ENCODE measurements around the gene COA7. TPM values are rescaled to one million over a fixed set of nuclear protein-coding genes. Genes with fewer than 3 reads are reported as not detected.

Gene COA7
- total RNA-seq, 1 experiment from 2014 or later: 38.9 TPM

DNA sequence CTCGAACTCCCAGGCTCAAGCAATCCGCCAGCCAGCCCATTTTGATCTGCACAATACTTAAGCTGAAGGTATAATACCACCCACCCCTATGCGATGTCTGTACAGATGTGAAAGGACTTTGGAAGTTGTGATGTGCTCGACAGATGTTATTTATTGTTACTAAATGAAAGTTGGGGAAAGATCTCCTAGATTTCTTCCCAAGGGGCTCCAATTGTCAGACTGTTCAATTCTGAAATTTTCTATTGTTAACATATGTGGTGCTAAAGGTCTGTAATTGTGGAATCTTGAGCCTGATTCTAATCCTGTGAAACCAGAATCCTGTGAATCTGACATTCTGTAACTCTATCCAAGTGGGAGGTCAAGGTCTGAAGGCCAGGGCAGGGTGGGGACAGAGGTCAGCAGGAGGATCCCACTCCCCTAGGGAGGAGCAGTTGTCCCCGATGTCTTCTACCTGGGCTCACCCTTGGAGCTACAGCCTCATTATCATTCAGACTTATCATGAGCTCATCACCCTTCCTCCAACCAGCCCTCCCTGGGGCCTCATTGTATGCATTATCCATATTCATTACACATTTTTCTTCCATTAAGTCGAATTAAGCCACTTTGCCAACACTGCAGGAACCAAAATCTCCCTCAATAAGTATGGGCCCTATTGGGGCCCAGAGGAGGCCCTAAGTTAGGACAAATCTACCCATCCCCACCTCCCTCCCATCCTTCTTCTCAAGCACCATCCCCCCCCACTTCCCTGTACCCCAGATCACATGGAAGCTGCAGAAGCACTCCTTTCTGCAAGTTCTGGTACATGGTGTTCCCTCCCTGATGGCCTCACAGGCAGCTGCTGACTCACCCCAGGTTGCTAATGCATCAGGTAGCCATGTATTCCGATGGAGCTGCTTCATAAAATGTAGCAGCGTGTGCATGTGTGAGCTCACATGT, 32.9 kb downstream of the COA7 start:
- Mint-ChIP-seq H3K4me1 (ENCODE audit: insufficient read depth, unreplicated experiment) (peaks cover 60% of the 10 kb centered on the region), H3K27me3 (ENCODE audit: insufficient read depth, unreplicated experiment) (no peaks in the 10 kb centered on the region), H3K27ac (ENCODE audit: low read depth, unreplicated experiment) (peak overlapping the region; percentile 83), H3K4me3 (ENCODE audit: unreplicated experiment) (peak overlapping the region; percentile 38), H3K36me3 (ENCODE audit: insufficient read depth, unreplicated experiment) (no peaks in the 10 kb centered on the region), H3K9me3 (ENCODE audit: unreplicated experiment) (no peaks in the 10 kb centered on the region)
- POLR2A ChIA-PET: interaction anchor here (0.6 to 13.1 kb wide), 19 partner anchors 9 to 316 kb away, joined by 3 to 284 read pairs (median 5); partner anchors contain the start of genes COA7, ORC1, PRPF38A and TUT4
- no TSS peak for BruUV-seq (replicated peaks)
- TF ChIP-seq, protein P1, sequence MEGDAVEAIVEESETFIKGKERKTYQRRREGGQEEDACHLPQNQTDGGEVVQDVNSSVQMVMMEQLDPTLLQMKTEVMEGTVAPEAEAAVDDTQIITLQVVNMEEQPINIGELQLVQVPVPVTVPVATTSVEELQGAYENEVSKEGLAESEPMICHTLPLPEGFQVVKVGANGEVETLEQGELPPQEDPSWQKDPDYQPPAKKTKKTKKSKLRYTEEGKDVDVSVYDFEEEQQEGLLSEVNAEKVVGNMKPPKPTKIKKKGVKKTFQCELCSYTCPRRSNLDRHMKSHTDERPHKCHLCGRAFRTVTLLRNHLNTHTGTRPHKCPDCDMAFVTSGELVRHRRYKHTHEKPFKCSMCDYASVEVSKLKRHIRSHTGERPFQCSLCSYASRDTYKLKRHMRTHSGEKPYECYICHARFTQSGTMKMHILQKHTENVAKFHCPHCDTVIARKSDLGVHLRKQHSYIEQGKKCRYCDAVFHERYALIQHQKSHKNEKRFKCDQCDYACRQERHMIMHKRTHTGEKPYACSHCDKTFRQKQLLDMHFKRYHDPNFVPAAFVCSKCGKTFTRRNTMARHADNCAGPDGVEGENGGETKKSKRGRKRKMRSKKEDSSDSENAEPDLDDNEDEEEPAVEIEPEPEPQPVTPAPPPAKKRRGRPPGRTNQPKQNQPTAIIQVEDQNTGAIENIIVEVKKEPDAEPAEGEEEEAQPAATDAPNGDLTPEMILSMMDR (IDR thresholded peaks at IDR 0.05; ENCODE audit: unreplicated experiment): no peak
- intact Hi-C loops (cut with micrococcal nuclease): loop anchor here (5.0 to 10.0 kb wide), 3 partner anchors 200 to 538 kb away; partner anchors contain the start of genes ORC1 and PRPF38A
- DNase-seq (ENCODE audit: unreplicated experiment): peak; percentile 84
- CTCF ChIA-PET: interaction anchor here (0.6 to 1.4 kb wide), 8 partner anchors 22 to 428 kb away, joined by 3 to 6 read pairs (median 4); no protein-coding TSS in a partner anchor

GRCh38 chr1:52663716-52664115, 34.4 kb downstream of the COA7 start:
- Mint-ChIP-seq H3K4me3 (ENCODE audit: unreplicated experiment) (peak overlapping the region; percentile 64), H3K27ac (ENCODE audit: low read depth, unreplicated experiment) (peak overlapping the region; percentile 68), H3K4me1 (ENCODE audit: insufficient read depth, unreplicated experiment) (peaks cover 67% of the 10 kb centered on the region), H3K36me3 (ENCODE audit: insufficient read depth, unreplicated experiment) (peaks cover 5% of the 10 kb centered on the region), H3K9me3 (ENCODE audit: unreplicated experiment) (no peaks in the 10 kb centered on the region), H3K27me3 (ENCODE audit: insufficient read depth, unreplicated experiment) (no peaks in the 10 kb centered on the region)
- DNase-seq (ENCODE audit: unreplicated experiment): no peak
- TF ChIP-seq, protein P1 (IDR thresholded peaks at IDR 0.05; ENCODE audit: unreplicated experiment): no peak
- intact Hi-C loops (cut with micrococcal nuclease): loop anchor here (10.0 kb wide), 1 partner anchor 199 kb away; no protein-coding TSS in a partner anchor
- no TSS peak for BruUV-seq (replicated peaks)
- ChIA-PET CTCF (no interaction called here), POLR2A (interaction anchor here (1.1 to 13.1 kb wide), 5 partner anchors 9 to 113 kb away, joined by 4 to 284 read pairs (median 12); partner anchors contain the start of gene TUT4)

DNA sequence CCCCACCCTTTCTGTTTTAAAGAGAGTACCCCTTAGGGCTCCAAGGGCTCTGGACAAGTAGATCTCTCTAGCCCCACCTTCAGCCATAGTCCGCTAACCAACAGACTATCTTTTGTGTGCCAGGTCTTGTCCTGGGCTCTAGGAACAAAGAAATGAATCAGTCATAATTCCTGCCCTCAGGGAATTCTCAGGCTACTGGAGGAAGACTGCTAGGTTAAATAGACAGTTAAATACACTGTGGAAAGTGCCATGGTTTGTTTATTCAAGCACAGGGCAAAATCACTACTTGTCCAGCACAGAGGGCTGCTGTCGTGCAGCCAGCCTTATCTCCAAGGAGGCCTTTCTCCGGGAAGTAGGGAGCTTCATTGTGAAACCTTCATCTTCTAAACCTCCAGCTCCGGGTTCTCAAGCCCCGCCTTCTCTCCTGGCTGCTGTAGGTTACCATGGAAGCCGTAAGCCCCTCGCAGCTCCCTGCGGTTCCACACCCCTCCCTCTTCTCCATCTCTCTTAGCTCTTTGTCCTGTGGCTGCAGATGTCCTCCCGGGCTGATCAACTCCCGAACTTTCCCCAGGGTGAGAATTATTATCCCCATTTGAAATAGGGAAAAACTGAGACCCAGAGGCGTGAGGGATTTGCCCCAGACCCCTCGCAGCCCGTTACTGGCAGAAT, 35.4 kb downstream of the COA7 start:
- no peaks in the 10 kb centered on the region for H3K9me3 Mint-ChIP-seq (ENCODE audit: unreplicated experiment)
- CTCF ChIA-PET: interaction anchor here (0.6 to 1.2 kb wide), 4 partner anchors 18 to 112 kb away, joined by 3 to 5 read pairs (median 3); no protein-coding TSS in a partner anchor
- H3K4me3 Mint-ChIP-seq (ENCODE audit: unreplicated experiment): peak overlapping the region; percentile 64
- intact Hi-C loops (cut with micrococcal nuclease): loop anchor here (10.0 kb wide), 1 partner anchor 198 kb away; no protein-coding TSS in a partner anchor
- no peaks in the 10 kb centered on the region for H3K27me3 Mint-ChIP-seq (ENCODE audit: insufficient read depth, unreplicated experiment)
- TF ChIP-seq, protein P1 (IDR thresholded peaks at IDR 0.05; ENCODE audit: unreplicated experiment): no peak
- peak; percentile 98 for DNase-seq (ENCODE audit: unreplicated experiment)
- H3K27ac Mint-ChIP-seq (ENCODE audit: low read depth, unreplicated experiment): peak overlapping the region; percentile 68
- peaks cover 5% of the 10 kb centered on the region for H3K36me3 Mint-ChIP-seq (ENCODE audit: insufficient read depth, unreplicated experiment)
- POLR2A ChIA-PET: interaction anchor here (0.8 to 13.1 kb wide), 9 partner anchors 10 to 257 kb away, joined by 3 to 284 read pairs (median 6); partner anchors contain the start of gene TUT4
- peaks cover 65% of the 10 kb centered on the region for H3K4me1 Mint-ChIP-seq (ENCODE audit: insufficient read depth, unreplicated experiment)
- BruUV-seq (replicated peaks): no TSS peak

Measured in MCF 10A (cell line).